Measurements from ENCODE around the gene RDX. TPM values are rescaled to one million over a fixed set of nuclear protein-coding genes. Genes with fewer than 3 reads are reported as not detected.

RDX gene
- total and polyA plus RNA-seq, 2 experiments from 2014 or later = 45.2 to 226 TPM

- Histone ChIP-seq H3F3A (replicated peaks; ENCODE audit: low read depth) (peaks cover 5% of the 10 kb centered on the region; the same call in 1 of the 2 replicates), H4K20me1 (replicated peaks; ENCODE audit: insufficient read depth) (no peaks in the 10 kb centered on the region), H3K27me3 (ENCODE audit: insufficient read depth) (peaks cover 10% of the 10 kb centered on the region), H3K79me2 (replicated peaks; ENCODE audit: insufficient read depth) (no peaks in the 10 kb centered on the region), H3K27ac (ENCODE audit: low read depth) (no peak overlapping the region), H2AFZ (no peak overlapping the region), H3K4me1 (ENCODE audit: insufficient read depth) (peaks cover 35% of the 10 kb centered on the region), H3K4me3 (no peak overlapping the region), H3K9me2 (ENCODE audit: insufficient read depth) (peaks cover 5% of the 10 kb centered on the region; the same call in 1 of the 2 replicates), H3K4me2 (no peak overlapping the region), H3K36me3 (ENCODE audit: insufficient read depth) (no peaks in the 10 kb centered on the region)
- Mint-ChIP-seq H3K27me3 (ENCODE audit: insufficient read depth, low read depth, poor library complexity) (peaks cover 11% of the 10 kb centered on the region), H3K4me1 (peaks cover 43% of the 10 kb centered on the region), H3K36me3 (ENCODE audit: low read depth) (no peaks in the 10 kb centered on the region), H3K27ac (no peak overlapping the region), H3K4me3 (no peak overlapping the region), H3K9me3 (peaks cover 4% of the 10 kb centered on the region; the same call in 1 of the 3 replicates)
- no peak for TF ChIP-seq JUNB (IDR thresholded peaks at IDR 0.05; ENCODE audit: unreplicated experiment)
- TF ChIP-seq CTCF (conservative IDR thresholded peaks at IDR 0.05; ENCODE audit: low read depth in 2 of 2) = no peak
- no peak for TF ChIP-seq ZNF331 (CRISPR knock-in tag; IDR thresholded peaks at IDR 0.05; ENCODE audit: low read depth)
- TF ChIP-seq REST (IDR thresholded peaks at IDR 0.05; ENCODE audit: unreplicated experiment) = no peak
- TF ChIP-seq POLR2AphosphoS5 (IDR thresholded peaks at IDR 0.05; ENCODE audit: low read depth) = no peak
- TF ChIP-seq ZNF114 (CRISPR knock-in tag; IDR thresholded peaks at IDR 0.05) = no peak
- TF ChIP-seq CREB1 (CRISPR knock-in tag; IDR thresholded peaks at IDR 0.05; ENCODE audit: low read depth) = no peak
- no peak for TF ChIP-seq ZNF462 (CRISPR knock-in tag; IDR thresholded peaks at IDR 0.05)
- DNase-seq (ENCODE audit: low spot score) = no peak
- no peak for ATAC-seq
Observed at GRCh38 chr11:110177086-110177456, 119.3 kb downstream of the RDX start.

All from GM23338 (cell line).